Measurements from ENCODE around the gene BACH2. TPM values are rescaled to one million over a fixed set of nuclear protein-coding genes. Genes with fewer than 3 reads are reported as not detected.

BACH2 gene
- total RNA-seq, 1 experiment from 2014 or later: 0.06 TPM

DNA sequence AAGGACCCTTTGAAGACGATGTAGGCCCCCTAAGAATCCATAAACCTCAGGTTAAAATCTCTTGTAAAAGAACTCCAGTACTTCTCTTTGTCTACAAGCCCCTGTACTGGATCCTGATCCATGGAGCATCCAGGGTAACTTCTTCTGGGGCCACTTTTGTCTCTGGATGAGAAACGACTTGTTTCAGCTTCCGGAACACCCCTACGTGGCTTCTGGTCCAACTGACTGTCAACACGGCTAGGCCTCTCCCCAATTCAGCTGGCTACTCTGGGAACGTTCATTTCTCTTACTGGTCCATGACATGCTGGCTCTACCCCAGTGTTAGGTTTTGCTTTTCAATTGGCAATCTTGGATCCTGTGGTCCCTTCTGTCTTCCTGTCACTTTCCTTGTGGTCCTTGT is 198.0 kb downstream of the BACH2 start:
- no peak for DNase-seq (ENCODE audit: low read depth)

DNA sequence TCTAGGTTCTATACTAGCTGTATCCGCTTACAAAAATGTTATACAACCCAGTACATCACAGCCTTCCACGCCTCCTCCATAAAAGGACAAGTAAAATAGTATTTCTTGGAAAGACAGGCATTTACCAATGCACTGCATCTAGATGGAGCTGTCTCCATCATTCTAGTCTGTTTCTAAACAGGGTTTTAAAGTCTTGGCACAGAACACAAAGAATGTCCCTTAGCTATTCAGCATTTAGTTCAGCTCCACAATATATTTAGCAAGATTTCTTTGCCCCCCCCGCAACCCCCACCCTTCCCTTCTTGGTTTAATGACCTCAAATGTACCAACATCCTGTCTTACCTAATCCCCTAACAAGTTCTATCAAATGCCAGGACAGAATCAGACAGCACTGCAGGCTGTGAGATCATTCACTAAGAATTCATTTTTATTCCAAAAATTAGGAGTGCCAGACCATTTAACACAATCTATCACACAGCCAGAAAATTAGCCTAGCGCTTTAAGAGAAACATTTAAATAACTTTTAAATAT is 198.6 kb downstream of the BACH2 start:
- peak; percentile 78 for DNase-seq (ENCODE audit: low read depth)

- DNase-seq (ENCODE audit: low read depth): no peak
Observed at GRCh38 chr6:90097356-90097755, 199.3 kb downstream of the BACH2 start.

DNA sequence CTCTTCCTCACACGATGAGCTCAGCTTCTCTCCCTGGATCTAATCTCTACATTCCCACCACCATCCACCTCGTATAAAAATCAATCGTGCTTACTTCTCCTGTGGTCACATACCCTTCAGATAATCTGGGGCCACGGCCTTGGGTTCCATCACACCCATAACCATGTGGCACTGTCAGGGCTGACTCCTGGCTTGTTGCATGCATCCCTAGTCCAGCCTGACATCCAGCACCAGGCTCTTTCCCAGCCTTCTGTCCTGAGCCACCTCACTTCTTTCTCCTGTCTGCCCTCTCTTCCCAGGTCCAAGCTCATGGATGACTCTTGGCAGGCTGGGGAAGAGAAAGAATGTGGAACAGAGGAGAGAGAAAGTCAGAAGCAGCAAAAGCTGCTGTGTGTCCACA is 199.8 kb downstream of the BACH2 start:
- no peak for DNase-seq (ENCODE audit: low read depth)

DNA sequence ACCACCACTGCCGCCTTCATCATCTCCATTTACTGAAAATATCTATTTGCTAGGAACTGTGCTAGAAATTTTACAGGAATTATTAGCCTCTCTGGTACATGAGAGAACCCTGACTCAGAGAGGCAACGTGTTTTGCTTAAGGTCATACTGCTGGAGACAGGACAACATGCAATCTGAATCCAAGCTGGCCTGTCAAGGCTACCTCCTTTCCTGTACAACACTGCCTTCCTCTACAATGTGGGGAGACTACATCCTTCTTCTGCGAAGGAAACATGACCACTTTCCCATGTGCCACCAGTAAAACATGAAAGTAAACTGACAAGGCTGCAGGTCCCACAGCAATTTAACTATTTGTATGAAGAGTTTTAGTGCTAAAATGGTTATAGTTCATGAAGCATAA is 200.9 kb downstream of the BACH2 start:
- no peak for DNase-seq (ENCODE audit: low read depth)

DNA sequence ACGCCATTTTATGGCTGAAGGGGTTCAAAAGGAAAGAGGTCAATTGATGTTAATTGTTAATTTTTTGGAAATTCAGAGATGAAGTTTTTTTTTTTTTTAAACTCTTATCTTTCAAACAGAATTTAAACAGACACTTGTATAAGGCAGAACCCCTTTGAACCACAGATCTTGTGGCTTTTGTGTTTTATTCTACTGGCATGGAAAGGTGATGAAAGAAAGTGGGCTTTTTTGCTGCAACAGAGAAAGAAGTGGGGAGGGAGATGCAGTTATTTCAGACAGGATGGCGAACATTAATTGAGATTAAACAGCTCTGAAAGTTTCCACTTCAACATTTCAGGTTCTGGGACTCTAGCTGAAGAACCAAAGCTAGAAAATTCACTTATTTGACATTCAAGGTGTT is 201.5 kb downstream of the BACH2 start:
- DNase-seq (ENCODE audit: low read depth): no peak

GRCh38 chr6:90093558-90094073 is 203.0 kb downstream of the BACH2 start:
- DNase-seq (ENCODE audit: low read depth): no peak

DNA sequence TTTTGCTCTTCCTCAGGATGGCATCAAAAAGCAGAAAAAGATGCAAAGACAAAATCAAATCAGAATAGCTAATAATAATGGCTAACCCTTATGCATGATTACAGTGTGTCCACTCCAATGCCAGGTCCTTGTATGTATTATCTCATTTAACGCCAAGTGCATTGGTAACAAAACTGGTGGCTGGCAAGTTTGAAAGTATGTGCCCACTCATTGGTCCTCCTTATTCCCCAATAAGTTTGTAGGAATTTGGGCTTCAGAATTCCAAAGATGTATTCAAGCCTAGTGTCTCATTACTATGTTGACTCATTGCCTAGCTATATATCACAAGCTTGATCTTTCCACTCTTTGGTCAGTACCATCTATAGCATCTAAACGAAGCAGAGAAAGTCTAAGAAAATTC is 205.8 kb downstream of the BACH2 start:
- DNase-seq (ENCODE audit: low read depth): no peak

GRCh38 chr6:90088009-90088408 is 208.6 kb downstream of the BACH2 start:
- DNase-seq (ENCODE audit: low read depth): peak; percentile 80

- DNase-seq (ENCODE audit: low read depth): peak; percentile 59
Observed at GRCh38 chr6:90087106-90087833, 209.4 kb downstream of the BACH2 start.

DNA sequence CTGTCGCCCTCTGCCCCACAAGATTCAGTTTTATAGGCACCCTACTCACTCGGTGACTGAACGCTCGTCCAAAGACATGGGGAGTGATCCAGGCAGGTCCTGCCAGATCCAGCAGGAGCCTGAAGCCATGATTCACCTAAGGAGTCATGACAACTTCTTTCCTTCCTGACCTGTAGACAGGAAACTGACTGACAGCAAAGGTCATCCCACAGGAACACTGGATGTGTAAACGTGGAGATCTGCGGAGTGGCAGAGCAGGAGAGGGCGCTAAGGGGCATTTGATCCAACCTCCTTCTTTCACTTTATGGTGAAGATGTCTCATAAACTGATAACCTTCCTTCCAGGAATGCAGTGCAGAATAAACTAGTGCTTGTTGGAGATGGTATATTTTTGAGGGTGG is 210.1 kb downstream of the BACH2 start:
- DNase-seq (ENCODE audit: low read depth): no peak

DNA sequence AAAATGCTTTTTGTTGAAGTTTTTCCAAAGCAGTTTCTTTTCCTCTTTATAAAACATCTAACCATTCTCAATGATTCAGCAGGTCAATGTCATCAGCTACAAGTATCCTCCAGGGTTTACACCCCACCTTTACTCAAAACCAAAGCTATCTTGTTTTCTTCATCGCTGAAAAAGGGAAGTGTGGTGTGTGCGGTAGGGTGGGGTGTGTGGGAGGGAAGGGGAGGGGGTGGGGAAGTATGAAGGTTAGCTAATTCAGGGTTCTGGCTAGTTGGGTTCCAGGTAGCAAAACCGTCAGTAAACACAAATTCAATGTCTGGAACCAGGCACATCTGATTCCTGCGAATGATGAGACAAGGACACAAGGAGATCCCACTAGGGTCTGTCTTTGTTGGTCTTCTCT is 212.8 kb downstream of the BACH2 start:
- DNase-seq (ENCODE audit: low read depth): no peak

GRCh38 chr6:90082847-90083246 is 213.8 kb downstream of the BACH2 start:
- no peak for DNase-seq (ENCODE audit: low read depth)

GRCh38 chr6:90080876-90081481 is 215.7 kb downstream of the BACH2 start:
- DNase-seq (ENCODE audit: low read depth): no peak

DNA sequence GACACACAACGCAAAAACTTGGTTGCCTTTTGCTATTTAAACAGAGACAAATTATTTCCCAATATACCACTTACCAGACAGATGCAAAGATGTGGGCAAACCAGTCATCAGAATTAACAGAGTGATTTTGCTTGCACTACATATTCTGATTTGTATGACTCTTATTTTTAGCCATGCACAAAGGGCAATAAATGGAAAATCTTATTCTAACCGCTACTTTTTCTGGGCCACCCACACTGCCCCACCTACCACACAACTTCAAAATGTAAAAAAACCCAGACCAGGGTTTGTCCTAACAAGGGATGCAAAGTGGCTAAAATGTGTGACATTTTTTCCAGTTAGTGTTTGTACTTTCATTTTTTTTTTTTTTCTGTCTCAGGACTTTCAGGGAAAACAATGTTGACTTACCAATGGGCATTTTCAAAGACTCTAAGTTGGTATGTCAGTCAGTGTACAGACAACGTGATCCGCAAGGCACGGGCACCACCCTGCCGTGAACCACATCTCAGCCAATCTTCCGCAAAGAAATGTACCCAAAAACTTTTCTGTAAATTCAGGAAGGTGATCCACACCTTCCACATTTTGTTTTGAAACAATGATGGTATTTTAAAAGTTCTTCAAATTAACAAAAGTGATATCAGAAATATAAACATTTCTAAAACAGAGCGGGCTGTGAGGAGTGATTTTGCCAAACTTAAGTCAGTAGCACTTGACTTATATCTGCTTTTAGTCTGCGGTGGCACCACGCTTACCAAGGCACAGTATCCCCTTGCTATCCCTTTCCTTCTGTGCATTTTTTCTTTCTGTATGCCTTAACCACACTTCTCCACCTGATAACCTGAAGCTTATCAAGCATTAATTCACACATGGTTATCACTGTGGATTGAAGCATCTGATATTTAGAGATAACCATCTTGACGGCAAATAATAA is 216.8 kb downstream of the BACH2 start:
- no peak for DNase-seq (ENCODE audit: low read depth)

GRCh38 chr6:90078513-90079289 is 217.9 kb downstream of the BACH2 start:
- DNase-seq (ENCODE audit: low read depth): no peak

GRCh38 chr6:90076511-90077415 is 219.9 kb downstream of the BACH2 start:
- DNase-seq (ENCODE audit: low read depth): no peak

GRCh38 chr6:90074161-90074850 is 222.3 kb downstream of the BACH2 start:
- DNase-seq (ENCODE audit: low read depth): no peak

GRCh38 chr6:90072935-90073464 is 223.6 kb downstream of the BACH2 start:
- DNase-seq (ENCODE audit: low read depth): no peak
